D721Med (cell line): Measurements from ENCODE around the gene RETREG1.

ENCODE experiments used
- DNase-seq: peaks from one replicate; pipeline ENCODE4 v3.0.0; 2011; ENCODE audit warnings: low spot score; ENCODE audit not compliant: insufficient read length
- FAIRE-seq: peaks from 2 replicates; lab custom pipeline; 2011; peaks lifted over from hg19 to GRCh38; lab: Jason Lieb, UNC
- TF ChIP-seq, protein P1 (sequence below): IDR thresholded peaks from 2 replicates; pipeline ENCODE4 v1.5.1; 2012; ENCODE audit warnings: mild to moderate bottlenecking, control low read depth; ENCODE audit not compliant: insufficient read depth; ENCODE audit errors: missing control alignments

RETREG1 gene

GRCh38 chr5:16529306-16529705 lies 87.5 kb downstream of the RETREG1 start:
- FAIRE-seq: no peak
- TF ChIP-seq, protein P1, sequence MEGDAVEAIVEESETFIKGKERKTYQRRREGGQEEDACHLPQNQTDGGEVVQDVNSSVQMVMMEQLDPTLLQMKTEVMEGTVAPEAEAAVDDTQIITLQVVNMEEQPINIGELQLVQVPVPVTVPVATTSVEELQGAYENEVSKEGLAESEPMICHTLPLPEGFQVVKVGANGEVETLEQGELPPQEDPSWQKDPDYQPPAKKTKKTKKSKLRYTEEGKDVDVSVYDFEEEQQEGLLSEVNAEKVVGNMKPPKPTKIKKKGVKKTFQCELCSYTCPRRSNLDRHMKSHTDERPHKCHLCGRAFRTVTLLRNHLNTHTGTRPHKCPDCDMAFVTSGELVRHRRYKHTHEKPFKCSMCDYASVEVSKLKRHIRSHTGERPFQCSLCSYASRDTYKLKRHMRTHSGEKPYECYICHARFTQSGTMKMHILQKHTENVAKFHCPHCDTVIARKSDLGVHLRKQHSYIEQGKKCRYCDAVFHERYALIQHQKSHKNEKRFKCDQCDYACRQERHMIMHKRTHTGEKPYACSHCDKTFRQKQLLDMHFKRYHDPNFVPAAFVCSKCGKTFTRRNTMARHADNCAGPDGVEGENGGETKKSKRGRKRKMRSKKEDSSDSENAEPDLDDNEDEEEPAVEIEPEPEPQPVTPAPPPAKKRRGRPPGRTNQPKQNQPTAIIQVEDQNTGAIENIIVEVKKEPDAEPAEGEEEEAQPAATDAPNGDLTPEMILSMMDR: no peak
- no peak for DNase-seq

DNA sequence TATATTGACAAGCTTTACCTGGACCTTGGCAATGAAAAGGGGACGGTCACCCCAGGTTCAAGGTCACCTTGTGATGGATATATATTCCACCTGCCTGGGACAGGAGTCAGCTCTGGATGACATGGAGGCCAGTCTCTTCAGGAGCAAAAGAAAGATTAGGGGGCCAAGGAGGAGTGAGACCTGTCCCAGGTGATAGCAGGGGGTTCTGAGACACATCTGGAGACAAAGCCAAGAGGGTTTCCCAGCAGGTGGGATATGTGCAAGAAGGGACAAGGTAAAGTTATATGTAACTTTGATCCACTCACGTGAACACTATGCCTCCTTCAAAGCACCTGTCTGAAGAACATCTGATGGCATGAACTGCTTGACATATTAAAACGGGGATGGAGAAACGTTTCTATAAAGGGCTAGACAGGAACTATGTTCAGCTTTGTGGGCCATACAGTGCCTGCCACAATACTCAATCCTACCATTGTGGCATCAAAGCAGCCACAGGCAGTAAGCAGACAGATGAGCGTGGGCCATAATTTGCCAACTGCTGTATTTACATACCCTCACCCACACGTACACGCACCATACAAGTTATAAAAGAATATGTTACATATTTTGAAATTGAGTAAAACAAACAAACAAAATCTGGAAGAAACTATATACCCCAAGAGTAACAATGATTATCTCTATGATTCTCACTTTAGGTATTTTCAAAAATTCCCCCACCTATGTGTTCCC lies 88.3 kb downstream of the RETREG1 start:
- TF ChIP-seq, protein P1: no peak

GRCh38 chr5:16525651-16526050 lies 91.1 kb downstream of the RETREG1 start:
- DNase-seq: no peak
- no peak for FAIRE-seq

More for the DNA sequence above, 88.3 kb downstream of the RETREG1 start:
- DNase-seq: no peak
- FAIRE-seq: no peak

DNA sequence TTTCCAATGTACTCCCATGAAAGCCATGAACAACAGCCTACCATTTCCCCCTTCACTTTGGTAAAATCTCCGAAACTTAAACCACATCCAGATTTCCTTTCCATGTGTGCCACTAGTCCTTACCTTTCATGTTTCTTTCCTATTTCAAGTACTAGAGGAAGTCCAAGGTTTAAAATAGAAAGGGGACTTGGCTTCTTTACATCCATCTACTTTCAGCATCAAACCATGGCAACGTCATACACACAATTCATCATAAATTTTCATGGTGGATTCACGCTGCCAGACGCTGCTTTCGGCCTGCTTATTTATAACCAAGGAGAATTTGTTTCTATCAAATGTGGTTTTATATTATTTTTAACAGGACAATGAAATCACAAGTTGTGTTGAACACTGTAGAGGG lies 92.5 kb downstream of the RETREG1 start:
- no peak for FAIRE-seq
- no peak for DNase-seq
- TF ChIP-seq, protein P1: no peak

More at GRCh38 chr5:16525651-16526050, 91.1 kb downstream of the RETREG1 start:
- TF ChIP-seq, protein P1: no peak

- TF ChIP-seq, protein P1: no peak
- DNase-seq (no peak), FAIRE-seq (no peak)
Measured at GRCh38 chr5:16521521-16522483, 95.0 kb downstream of the RETREG1 start.

DNA sequence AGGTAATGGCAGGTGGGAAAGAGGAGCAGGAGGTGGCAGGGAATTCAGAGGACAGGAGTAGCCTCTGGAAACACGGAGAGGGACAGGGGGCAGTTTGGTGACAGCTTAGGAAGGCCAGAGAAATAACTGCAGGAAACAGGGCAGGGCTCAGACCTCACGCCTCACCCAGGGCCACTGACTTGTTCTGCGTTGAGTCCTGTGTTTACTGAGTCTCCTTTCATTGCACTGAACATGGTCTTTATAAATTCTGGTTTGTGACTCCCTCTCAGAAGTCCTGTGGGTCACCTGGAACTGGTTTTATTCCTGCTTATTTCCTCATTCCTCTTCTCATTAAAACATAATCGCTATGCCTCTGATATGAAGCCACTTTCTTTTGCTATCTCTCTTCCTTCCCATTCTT lies 96.0 kb downstream of the RETREG1 start:
- no peak for DNase-seq
- FAIRE-seq: no peak
- TF ChIP-seq, protein P1: no peak
